ENCODE measurements around the gene MORC4. TPM values are rescaled to one million over a fixed set of nuclear protein-coding genes. Genes with fewer than 3 reads are reported as not detected.
A peak's percentile ranks its signal among the peaks of the same experiment; 100 is the strongest.

MORC4 gene
- total RNA-seq, 2 experiments from 2014 or later: 12.5 to 12.9 TPM

- peak overlapping the region; percentile 62 for H3K4me3 ChIP-seq (ENCODE audit: low read length)
- no peaks in the 10 kb centered on the region for H3K36me3 ChIP-seq (ENCODE audit: insufficient read depth, low read length)
- peak overlapping the region; percentile 73 for H3K27ac Mint-ChIP-seq
- no peaks in the 10 kb centered on the region for H3K36me3 Mint-ChIP-seq (ENCODE audit: low read depth)
- no peaks in the 10 kb centered on the region for H3K9me3 Mint-ChIP-seq
- peaks cover 13% of the 10 kb centered on the region for H3K4me1 Mint-ChIP-seq (ENCODE audit: low read depth)
- no peaks in the 10 kb centered on the region for H3K27me3 ChIP-seq (ENCODE audit: control insufficient read depth in 1 of 2, insufficient read depth in 2 of 2, low read length in 2 of 2)
- DNase-seq: peak; percentile 5 to 69 (median 36)
- POLR2A ChIA-PET: interaction anchor here (0.9 to 2.1 kb wide), 9 partner anchors 10 to 1092 kb away, joined by 3 to 10 read pairs (median 4); partner anchors contain the start of genes ATG4A, MID2, NCBP2L and PRPS1
- no peak overlapping the region for H3K27ac ChIP-seq (ENCODE audit: low read depth in 1 of 2, low read length in 2 of 2)
- H3K4me3 Mint-ChIP-seq: peak overlapping the region; percentile 88
- intact Hi-C loops (cut with DNase I, micrococcal nuclease): loop anchor here (1.0 to 5.0 kb wide), 4 partner anchors 429 to 778 kb away; partner anchors contain the start of genes NCBP2L (in 2 of the 2), PRPS1 (in 1 of the 2) and TSC22D3 (in 1 of the 2)
- H3K4me1 ChIP-seq (ENCODE audit: insufficient read depth, low read length): peaks cover 8% of the 10 kb centered on the region
- H3K27me3 Mint-ChIP-seq: no peaks in the 10 kb centered on the region
- no peaks in the 10 kb centered on the region for H3K9me3 ChIP-seq (ENCODE audit: control insufficient read depth in 1 of 2, insufficient read depth in 1 of 2, low read length in 2 of 2)
- ATAC-seq (ENCODE audit: poor library complexity): peak; percentile 74
- peak; percentile 49 for TF ChIP-seq CTCF (IDR thresholded peaks at IDR 0.05)
- CTCF ChIA-PET: interaction anchor here (1.2 kb wide), 1 partner anchor 119 kb away, joined by 3 read pairs; the partner anchor contains the start of gene RBM41
These were observed 723 bp downstream of the MORC4 start for GRCh38 chrX:106999002-106999975.

GRCh38 chrX:106997611-106998010 is 2.4 kb downstream of the MORC4 start:
- Histone ChIP-seq H3K9me3 (ENCODE audit: control insufficient read depth in 1 of 2, insufficient read depth in 1 of 2, low read length in 2 of 2) (no peaks in the 10 kb centered on the region), H3K4me1 (ENCODE audit: insufficient read depth, low read length) (peaks cover 8% of the 10 kb centered on the region), H3K27ac (ENCODE audit: low read depth in 1 of 2, low read length in 2 of 2) (no peak overlapping the region), H3K27me3 (ENCODE audit: control insufficient read depth in 1 of 2, insufficient read depth in 2 of 2, low read length in 2 of 2) (no peaks in the 10 kb centered on the region), H3K4me3 (ENCODE audit: low read length) (no peak overlapping the region), H3K36me3 (ENCODE audit: insufficient read depth, low read length) (peaks cover 2% of the 10 kb centered on the region)
- peaks cover 13% of the 10 kb centered on the region for H3K4me1 Mint-ChIP-seq (ENCODE audit: low read depth)
- no peak for ATAC-seq (ENCODE audit: poor library complexity)
- H3K9me3 Mint-ChIP-seq: no peaks in the 10 kb centered on the region
- no peak overlapping the region for H3K4me3 Mint-ChIP-seq
- TF ChIP-seq CTCF (IDR thresholded peaks at IDR 0.05): no peak
- POLR2A ChIA-PET: no interaction called here
- no peaks in the 10 kb centered on the region for H3K27me3 Mint-ChIP-seq
- H3K27ac Mint-ChIP-seq: no peak overlapping the region
- no peaks in the 10 kb centered on the region for H3K36me3 Mint-ChIP-seq (ENCODE audit: low read depth)
- intact Hi-C loops (cut with DNase I, micrococcal nuclease): loop anchor here in 1 of 2 experiments (5.0 kb wide), 2 partner anchors 630 to 780 kb away; partner anchors contain the start of genes NCBP2L, PRPS1 and TSC22D3
- DNase-seq: no peak
- CTCF ChIA-PET: no interaction called here

GRCh38 chrX:106995678-106996077 is 4.3 kb downstream of the MORC4 start:
- ATAC-seq (ENCODE audit: poor library complexity): no peak
- no peak overlapping the region for H3K4me3 Mint-ChIP-seq
- intact Hi-C loops (cut with DNase I, micrococcal nuclease): loop anchor here in 1 of 2 experiments (5.0 kb wide), 2 partner anchors 632 to 782 kb away; partner anchors contain the start of genes NCBP2L, PRPS1 and TSC22D3
- H3K9me3 Mint-ChIP-seq: no peaks in the 10 kb centered on the region
- H3K27ac ChIP-seq (ENCODE audit: low read depth in 1 of 2, low read length in 2 of 2): no peak overlapping the region
- H3K27me3 ChIP-seq (ENCODE audit: control insufficient read depth in 1 of 2, insufficient read depth in 2 of 2, low read length in 2 of 2): no peaks in the 10 kb centered on the region
- peaks cover 8% of the 10 kb centered on the region for H3K4me1 ChIP-seq (ENCODE audit: insufficient read depth, low read length)
- H3K36me3 Mint-ChIP-seq (ENCODE audit: low read depth): peaks cover 4% of the 10 kb centered on the region
- CTCF ChIA-PET: interaction anchor here (0.7 kb wide), 1 partner anchor 51 kb away, joined by 3 read pairs; no protein-coding TSS in a partner anchor
- H3K27ac Mint-ChIP-seq: no peak overlapping the region
- POLR2A ChIA-PET: no interaction called here
- peaks cover 13% of the 10 kb centered on the region for H3K4me1 Mint-ChIP-seq (ENCODE audit: low read depth)
- DNase-seq: no peak
- no peaks in the 10 kb centered on the region for H3K27me3 Mint-ChIP-seq
- TF ChIP-seq CTCF (IDR thresholded peaks at IDR 0.05): no peak
- no peak overlapping the region for H3K4me3 ChIP-seq (ENCODE audit: low read length)
- H3K36me3 ChIP-seq (ENCODE audit: insufficient read depth, low read length): peaks cover 2% of the 10 kb centered on the region
- H3K9me3 ChIP-seq (ENCODE audit: control insufficient read depth in 1 of 2, insufficient read depth in 1 of 2, low read length in 2 of 2): no peaks in the 10 kb centered on the region
